MG63 (cell line): Measurements from ENCODE around the gene REELD1. TPM values are rescaled to one million over a fixed set of nuclear protein-coding genes. Genes with fewer than 3 reads are reported as not detected.

Experiments
- DNase-seq: peaks from one replicate; pipeline ENCODE4 v3.0.0-alpha.2; 2020
- H3K27me3 ChIP-seq: fragments of 250-450 bp; sonication (Bioruptor Pico); 2 replicates; pipeline ENCODE4 v1.5.1; 2020; ENCODE audit warnings: mild to moderate bottlenecking, moderate library complexity
- H3K36me3 ChIP-seq: fragments of 250-450 bp; sonication (Bioruptor Pico); 2 replicates; pipeline ENCODE4 v1.5.1; 2020; ENCODE audit warnings: mild to moderate bottlenecking, moderate library complexity
- H3K4me3 ChIP-seq: fragments of 250-450 bp; sonication (Bioruptor Pico); 2 replicates; pipeline ENCODE4 v1.5.1; 2020; ENCODE audit warnings: mild to moderate bottlenecking, moderate library complexity
- H3K9me3 ChIP-seq: fragments of 250-450 bp; sonication (Bioruptor Pico); 2 replicates; pipeline ENCODE4 v1.5.1; 2020; ENCODE audit warnings: mild to moderate bottlenecking, moderate library complexity
- total RNA-seq: library from RNA; depleted of rRNA; stranded (reverse); fragments of >200 nt; shearing (Covaris generic); gene quantifications from 2 replicates; pipeline ENCODE4 v1.2.3, GENCODE V29; 2014; ENCODE audit warnings: low replicate concordance

REELD1 gene
- total RNA-seq, 1 experiment from 2014 or later: 0.56 TPM

DNA sequence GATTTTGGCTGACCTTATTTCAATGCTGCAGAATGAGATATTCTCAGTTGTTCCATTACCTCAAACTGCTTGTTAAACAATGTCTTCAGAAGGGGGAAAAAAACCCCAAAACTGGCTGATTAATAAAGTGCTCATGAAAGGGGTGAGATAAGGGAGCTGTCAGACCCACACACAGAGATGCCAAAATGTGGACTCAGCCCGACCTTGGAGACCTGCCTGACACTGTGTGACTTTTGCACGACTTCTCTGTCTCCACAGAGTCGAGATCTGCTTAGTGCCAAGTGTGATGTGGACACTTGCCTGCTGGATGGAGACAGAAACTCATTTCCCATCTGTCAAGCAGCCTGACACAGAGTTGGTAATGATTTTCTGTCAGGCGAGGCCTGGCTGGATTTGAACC lies 31.5 kb downstream of the REELD1 start:
- Histone ChIP-seq H3K27me3 (no peaks in the 10 kb centered on the region), H3K4me3 (no peak overlapping the region), H3K9me3 (no peaks in the 10 kb centered on the region), H3K36me3 (no peaks in the 10 kb centered on the region)
- DNase-seq: no peak

GRCh38 chr4:146246381-146246780 lies 32.0 kb downstream of the REELD1 start:
- no peaks in the 10 kb centered on the region for H3K9me3 ChIP-seq
- H3K4me3 ChIP-seq: no peak overlapping the region
- no peak for DNase-seq
- no peaks in the 10 kb centered on the region for H3K27me3 ChIP-seq
- no peaks in the 10 kb centered on the region for H3K36me3 ChIP-seq

DNA sequence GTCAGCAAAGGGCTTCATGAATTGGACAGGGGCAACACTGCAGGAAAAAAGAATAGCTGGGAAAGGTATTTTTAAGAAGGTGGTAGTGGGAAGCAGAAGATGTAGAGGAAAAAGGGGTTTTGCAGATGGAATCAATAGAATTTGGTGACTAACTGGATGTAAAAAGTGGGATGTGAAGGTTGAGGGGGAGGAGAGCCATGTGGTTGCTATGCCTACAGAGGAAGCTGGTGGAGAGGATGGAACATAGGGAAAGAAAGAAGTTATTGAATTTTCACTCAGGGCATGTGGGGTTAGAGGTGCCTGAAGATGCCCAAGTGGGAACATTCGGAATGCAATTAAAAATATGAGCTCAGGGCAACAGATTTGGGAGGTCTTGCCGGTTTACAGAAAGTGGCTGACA lies 33.0 kb downstream of the REELD1 start:
- Histone ChIP-seq H3K27me3 (no peaks in the 10 kb centered on the region), H3K9me3 (no peaks in the 10 kb centered on the region), H3K36me3 (no peaks in the 10 kb centered on the region), H3K4me3 (no peak overlapping the region)
- no peak for DNase-seq

DNA sequence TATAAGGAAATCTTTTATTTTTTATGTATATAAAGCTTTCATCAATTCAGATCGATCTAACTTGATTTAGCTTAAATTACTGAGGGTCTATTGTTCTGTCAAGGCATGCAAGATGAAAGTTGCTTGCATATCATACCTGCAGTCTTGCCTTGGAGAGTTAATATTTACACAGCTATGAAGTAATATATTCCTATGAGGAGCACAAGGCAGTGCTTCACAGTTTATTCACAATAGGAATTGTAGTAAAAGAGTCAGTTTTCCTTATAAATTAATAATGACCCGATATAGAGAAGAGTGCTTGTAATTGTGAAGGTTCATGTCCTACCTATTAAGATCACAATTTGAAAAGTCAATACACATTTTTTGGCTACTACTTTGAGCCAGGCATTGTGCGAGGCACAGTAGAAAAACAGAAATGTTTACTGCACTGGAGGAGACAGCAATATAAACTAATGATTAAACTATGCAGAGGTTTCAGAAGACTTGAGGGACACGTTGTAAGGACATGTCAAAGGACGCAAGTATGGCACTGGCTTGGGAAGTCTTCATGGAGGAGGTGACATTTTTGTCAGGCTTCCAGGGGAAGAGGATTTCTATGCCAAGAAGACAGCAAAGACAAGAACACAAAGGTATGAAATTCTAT lies 38.8 kb downstream of the REELD1 start:
- H3K9me3 ChIP-seq: no peaks in the 10 kb centered on the region
- H3K27me3 ChIP-seq: no peaks in the 10 kb centered on the region

DNA sequence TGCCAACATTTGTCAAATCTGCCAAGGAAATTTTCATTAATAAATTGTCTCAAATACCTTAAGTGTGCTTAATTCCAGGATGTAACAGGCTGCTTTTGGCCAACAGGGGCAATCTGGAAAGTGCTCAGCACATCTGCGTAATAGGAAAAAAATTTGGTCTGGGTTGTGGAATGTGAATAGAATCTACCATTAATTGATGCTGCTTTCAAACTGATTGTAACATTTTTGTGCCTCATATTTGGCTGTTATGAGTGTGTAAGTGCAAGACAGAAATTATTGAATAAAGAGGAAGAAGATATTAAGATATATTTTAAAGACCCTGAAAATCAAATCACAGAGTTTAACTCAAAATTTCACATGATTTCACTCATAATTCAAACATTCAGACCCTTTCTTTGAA lies 41.1 kb downstream of the REELD1 start:
- H3K36me3 ChIP-seq: no peaks in the 10 kb centered on the region
- H3K9me3 ChIP-seq: no peaks in the 10 kb centered on the region
- H3K4me3 ChIP-seq: no peak overlapping the region
- no peaks in the 10 kb centered on the region for H3K27me3 ChIP-seq
- no peak for DNase-seq

More for the DNA sequence above, 38.8 kb downstream of the REELD1 start:
- Histone ChIP-seq H3K36me3 (no peaks in the 10 kb centered on the region), H3K4me3 (no peak overlapping the region)
- DNase-seq: no peak

DNA sequence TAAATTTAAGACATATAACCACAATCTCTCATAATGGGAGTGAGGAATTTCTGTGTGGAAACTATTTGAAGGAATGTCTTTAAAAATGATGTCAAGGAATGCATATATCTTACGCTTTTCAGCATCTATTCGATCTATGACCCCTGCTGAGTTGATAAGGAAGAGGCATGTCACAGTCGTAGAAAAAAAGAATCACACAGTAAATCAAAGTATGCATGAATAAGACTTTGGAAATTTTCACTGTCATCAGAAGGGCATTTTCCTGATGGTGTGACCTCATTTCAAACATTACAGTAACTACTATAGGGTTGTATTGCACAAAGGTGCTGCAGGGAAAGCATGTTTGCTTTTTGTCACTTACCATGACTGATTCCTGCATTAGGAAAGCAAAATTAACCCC lies 41.5 kb downstream of the REELD1 start:
- H3K9me3 ChIP-seq: no peaks in the 10 kb centered on the region
- no peak for DNase-seq
- no peak overlapping the region for H3K4me3 ChIP-seq
- no peaks in the 10 kb centered on the region for H3K27me3 ChIP-seq
- no peaks in the 10 kb centered on the region for H3K36me3 ChIP-seq

GRCh38 chr4:146256328-146256727 lies 42.0 kb downstream of the REELD1 start:
- no peak overlapping the region for H3K4me3 ChIP-seq
- no peak for DNase-seq
- H3K36me3 ChIP-seq: no peaks in the 10 kb centered on the region
- no peaks in the 10 kb centered on the region for H3K9me3 ChIP-seq
- no peaks in the 10 kb centered on the region for H3K27me3 ChIP-seq

- Histone ChIP-seq H3K4me3 (no peak overlapping the region), H3K27me3 (no peaks in the 10 kb centered on the region), H3K9me3 (no peaks in the 10 kb centered on the region), H3K36me3 (no peaks in the 10 kb centered on the region)
- no peak for DNase-seq
These were observed 43.2 kb downstream of the REELD1 start for GRCh38 chr4:146257511-146257910.

- Histone ChIP-seq H3K9me3 (no peaks in the 10 kb centered on the region), H3K36me3 (no peaks in the 10 kb centered on the region), H3K4me3 (no peak overlapping the region), H3K27me3 (no peaks in the 10 kb centered on the region)
- no peak for DNase-seq
These were observed 46.2 kb downstream of the REELD1 start for GRCh38 chr4:146260521-146260920.

DNA sequence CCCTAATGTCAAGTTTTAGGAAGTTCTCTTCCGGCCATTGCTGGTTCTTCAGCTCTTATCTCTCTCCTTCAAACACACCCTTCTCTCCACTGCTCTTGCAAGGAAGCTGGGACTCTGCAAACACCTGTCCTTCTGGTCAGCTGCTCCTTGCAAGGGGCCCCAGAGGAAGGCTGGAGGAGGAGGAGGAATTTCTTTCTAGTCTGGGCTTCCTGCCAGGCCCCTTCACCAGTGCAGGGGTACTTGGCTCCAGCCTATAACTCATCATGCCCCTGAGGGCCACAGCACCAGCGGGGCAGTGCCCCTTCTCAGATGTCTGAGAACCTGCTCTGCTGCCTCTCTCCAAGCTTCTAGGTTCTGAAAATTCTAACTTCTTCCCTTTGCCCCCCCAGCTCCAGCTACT lies 46.7 kb downstream of the REELD1 start:
- H3K27me3 ChIP-seq: no peaks in the 10 kb centered on the region
- H3K4me3 ChIP-seq: no peak overlapping the region
- no peak for DNase-seq
- no peaks in the 10 kb centered on the region for H3K9me3 ChIP-seq
- no peaks in the 10 kb centered on the region for H3K36me3 ChIP-seq

DNA sequence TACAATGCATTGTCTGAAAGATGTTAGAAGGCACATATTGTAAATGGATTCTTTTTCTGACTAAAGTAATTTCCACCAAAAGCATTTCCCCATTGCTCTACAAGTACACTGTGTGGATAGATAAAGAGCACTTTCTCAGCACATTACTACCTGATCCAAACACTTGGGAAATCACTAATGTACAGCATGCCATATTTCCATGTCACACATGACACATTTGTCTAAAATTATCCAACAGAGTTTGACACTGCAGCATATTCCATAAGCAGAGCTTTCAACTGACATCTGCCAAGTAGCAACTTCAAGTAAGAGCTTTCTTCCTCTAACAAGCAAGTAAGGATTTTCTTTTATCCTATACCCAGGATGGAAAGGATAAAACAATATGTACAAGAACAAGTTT lies 49.5 kb downstream of the REELD1 start:
- Histone ChIP-seq H3K4me3 (no peak overlapping the region), H3K27me3 (no peaks in the 10 kb centered on the region), H3K9me3 (no peaks in the 10 kb centered on the region), H3K36me3 (no peaks in the 10 kb centered on the region)
- no peak for DNase-seq

GRCh38 chr4:146265950-146266490 lies 51.7 kb downstream of the REELD1 start:
- Histone ChIP-seq H3K27me3 (no peaks in the 10 kb centered on the region), H3K9me3 (no peaks in the 10 kb centered on the region), H3K4me3 (no peak overlapping the region), H3K36me3 (no peaks in the 10 kb centered on the region)
- no peak for DNase-seq

- Histone ChIP-seq H3K9me3 (no peaks in the 10 kb centered on the region), H3K36me3 (no peaks in the 10 kb centered on the region), H3K27me3 (no peaks in the 10 kb centered on the region), H3K4me3 (no peak overlapping the region)
- DNase-seq: no peak
These were observed 53.5 kb downstream of the REELD1 start for GRCh38 chr4:146267826-146268225.

GRCh38 chr4:146269228-146269653 lies 54.9 kb downstream of the REELD1 start:
- no peak for DNase-seq
- H3K36me3 ChIP-seq: no peaks in the 10 kb centered on the region

DNA sequence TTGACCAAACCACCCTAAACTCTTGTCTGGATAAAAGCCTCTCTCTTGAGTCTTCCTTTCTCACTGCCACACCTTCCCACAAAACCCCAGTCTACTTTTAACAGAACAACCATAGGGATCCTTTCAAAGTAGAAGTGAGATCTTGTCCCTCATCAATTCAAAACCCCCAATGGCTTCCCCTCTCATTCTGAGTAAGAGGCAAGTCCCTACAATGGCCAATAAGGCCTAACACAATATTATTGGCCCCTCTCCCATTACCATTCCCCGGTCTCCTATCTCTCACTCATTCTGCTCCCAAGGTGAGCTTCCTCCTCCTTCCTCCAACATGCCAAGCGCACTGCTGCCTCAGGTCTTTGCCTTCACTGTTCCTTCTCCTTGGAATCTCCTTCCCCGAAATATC lies 57.1 kb downstream of the REELD1 start:
- no peaks in the 10 kb centered on the region for H3K36me3 ChIP-seq

More at GRCh38 chr4:146269228-146269653, 54.9 kb downstream of the REELD1 start:
- no peaks in the 10 kb centered on the region for H3K9me3 ChIP-seq
- H3K4me3 ChIP-seq: no peak overlapping the region
- no peaks in the 10 kb centered on the region for H3K27me3 ChIP-seq

GRCh38 chr4:146273204-146273901 lies 59.0 kb downstream of the REELD1 start:
- no peak overlapping the region for H3K4me3 ChIP-seq
- H3K36me3 ChIP-seq: no peaks in the 10 kb centered on the region
- H3K27me3 ChIP-seq: no peaks in the 10 kb centered on the region
- DNase-seq: no peak
- H3K9me3 ChIP-seq: no peaks in the 10 kb centered on the region

More for the DNA sequence above, 57.1 kb downstream of the REELD1 start:
- Histone ChIP-seq H3K4me3 (no peak overlapping the region), H3K27me3 (no peaks in the 10 kb centered on the region), H3K9me3 (no peaks in the 10 kb centered on the region)
- no peak for DNase-seq

GRCh38 chr4:146274774-146275173 lies 60.4 kb downstream of the REELD1 start:
- H3K36me3 ChIP-seq: no peaks in the 10 kb centered on the region
- H3K27me3 ChIP-seq: no peaks in the 10 kb centered on the region
- no peak overlapping the region for H3K4me3 ChIP-seq
- no peak for DNase-seq
- H3K9me3 ChIP-seq: no peaks in the 10 kb centered on the region

DNA sequence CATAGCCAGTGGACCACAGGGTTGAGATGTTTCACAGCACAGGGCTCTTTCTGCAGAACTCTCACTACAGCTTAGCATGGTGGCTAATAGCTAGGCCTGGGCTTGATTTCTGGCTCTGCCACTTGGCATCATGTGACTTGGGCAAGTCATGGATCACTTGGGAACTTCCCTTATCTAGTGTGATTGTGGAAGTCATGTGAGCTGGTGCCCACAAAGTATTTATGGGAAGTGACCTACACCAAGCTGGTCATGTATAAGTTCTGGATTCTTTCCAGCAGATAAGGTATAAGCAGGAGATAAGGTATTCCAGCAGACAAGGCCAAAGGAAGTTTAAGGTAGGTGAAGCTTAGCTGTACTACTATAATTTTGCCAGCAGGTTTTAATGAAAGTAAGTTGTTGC lies 61.0 kb downstream of the REELD1 start:
- no peaks in the 10 kb centered on the region for H3K27me3 ChIP-seq
- no peak overlapping the region for H3K4me3 ChIP-seq
- H3K9me3 ChIP-seq: no peaks in the 10 kb centered on the region
- no peak for DNase-seq
- H3K36me3 ChIP-seq: no peaks in the 10 kb centered on the region
